Measurements from ENCODE around the gene TLL2.
A peak's percentile ranks its signal among the peaks of the same experiment; 100 is the strongest.

TLL2 gene

GRCh38 chr10:96374639-96374984 lies 139.1 kb downstream of the TLL2 start:
- no peak for DNase-seq (ENCODE audit: low read depth)
- no peak overlapping the region; the same call in 1 of the 2 replicates for H3K4me3 ChIP-seq (ENCODE audit: control insufficient read depth, low read depth, low read length)
- TF ChIP-seq, protein P1, sequence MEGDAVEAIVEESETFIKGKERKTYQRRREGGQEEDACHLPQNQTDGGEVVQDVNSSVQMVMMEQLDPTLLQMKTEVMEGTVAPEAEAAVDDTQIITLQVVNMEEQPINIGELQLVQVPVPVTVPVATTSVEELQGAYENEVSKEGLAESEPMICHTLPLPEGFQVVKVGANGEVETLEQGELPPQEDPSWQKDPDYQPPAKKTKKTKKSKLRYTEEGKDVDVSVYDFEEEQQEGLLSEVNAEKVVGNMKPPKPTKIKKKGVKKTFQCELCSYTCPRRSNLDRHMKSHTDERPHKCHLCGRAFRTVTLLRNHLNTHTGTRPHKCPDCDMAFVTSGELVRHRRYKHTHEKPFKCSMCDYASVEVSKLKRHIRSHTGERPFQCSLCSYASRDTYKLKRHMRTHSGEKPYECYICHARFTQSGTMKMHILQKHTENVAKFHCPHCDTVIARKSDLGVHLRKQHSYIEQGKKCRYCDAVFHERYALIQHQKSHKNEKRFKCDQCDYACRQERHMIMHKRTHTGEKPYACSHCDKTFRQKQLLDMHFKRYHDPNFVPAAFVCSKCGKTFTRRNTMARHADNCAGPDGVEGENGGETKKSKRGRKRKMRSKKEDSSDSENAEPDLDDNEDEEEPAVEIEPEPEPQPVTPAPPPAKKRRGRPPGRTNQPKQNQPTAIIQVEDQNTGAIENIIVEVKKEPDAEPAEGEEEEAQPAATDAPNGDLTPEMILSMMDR (IDR thresholded peaks at IDR 0.05; ENCODE audit: control insufficient read depth, insufficient read depth, low read depth, low read length, missing control alignments), result no peak

- no peak overlapping the region for H3K4me3 ChIP-seq (ENCODE audit: control insufficient read depth, low read depth, low read length)
- DNase-seq (ENCODE audit: low read depth), result no peak
- TF ChIP-seq, protein P1 (IDR thresholded peaks at IDR 0.05; ENCODE audit: control insufficient read depth, insufficient read depth, low read depth, low read length, missing control alignments), result no peak
These were observed 139.7 kb downstream of the TLL2 start for GRCh38 chr10:96374004-96374403.

- TF ChIP-seq, protein P1 (IDR thresholded peaks at IDR 0.05; ENCODE audit: control insufficient read depth, insufficient read depth, low read depth, low read length, missing control alignments), result no peak
- DNase-seq (ENCODE audit: low read depth), result no peak
- no peak overlapping the region for H3K4me3 ChIP-seq (ENCODE audit: control insufficient read depth, low read depth, low read length)
These were observed 142.4 kb downstream of the TLL2 start for GRCh38 chr10:96371356-96371755.

DNA sequence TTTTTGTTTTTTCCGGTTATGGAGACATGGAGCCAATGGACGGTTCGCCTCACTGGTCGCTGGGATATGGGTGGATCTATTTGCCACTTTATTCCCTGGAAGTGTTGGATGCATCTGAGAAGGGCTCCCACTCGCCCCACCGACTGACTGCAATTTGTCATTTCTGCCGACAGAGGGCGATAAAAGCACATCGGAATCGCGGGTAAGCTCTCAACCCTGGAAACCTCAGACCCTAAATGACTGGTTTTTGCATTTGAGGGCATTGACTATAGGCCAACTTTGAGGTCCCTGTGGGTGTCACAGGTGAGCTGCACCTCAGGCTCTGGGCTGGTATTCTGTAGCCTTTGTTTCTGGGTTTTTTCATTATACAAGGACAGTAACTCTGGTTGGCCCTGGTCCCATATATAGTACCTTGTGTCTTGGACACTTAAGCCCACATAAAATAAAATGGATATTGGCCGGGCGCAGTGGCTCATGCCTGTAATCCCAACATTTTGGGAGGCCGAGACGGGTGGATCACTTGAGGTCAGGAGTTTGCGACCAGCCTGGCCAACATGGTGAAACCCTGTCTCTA lies 143.1 kb downstream of the TLL2 start:
- H3K4me3 ChIP-seq (ENCODE audit: control insufficient read depth, low read depth, low read length), result no peak overlapping the region
- DNase-seq (ENCODE audit: low read depth), result no peak
- TF ChIP-seq, protein P1 (IDR thresholded peaks at IDR 0.05; ENCODE audit: control insufficient read depth, insufficient read depth, low read depth, low read length, missing control alignments), result peak; percentile 83

DNA sequence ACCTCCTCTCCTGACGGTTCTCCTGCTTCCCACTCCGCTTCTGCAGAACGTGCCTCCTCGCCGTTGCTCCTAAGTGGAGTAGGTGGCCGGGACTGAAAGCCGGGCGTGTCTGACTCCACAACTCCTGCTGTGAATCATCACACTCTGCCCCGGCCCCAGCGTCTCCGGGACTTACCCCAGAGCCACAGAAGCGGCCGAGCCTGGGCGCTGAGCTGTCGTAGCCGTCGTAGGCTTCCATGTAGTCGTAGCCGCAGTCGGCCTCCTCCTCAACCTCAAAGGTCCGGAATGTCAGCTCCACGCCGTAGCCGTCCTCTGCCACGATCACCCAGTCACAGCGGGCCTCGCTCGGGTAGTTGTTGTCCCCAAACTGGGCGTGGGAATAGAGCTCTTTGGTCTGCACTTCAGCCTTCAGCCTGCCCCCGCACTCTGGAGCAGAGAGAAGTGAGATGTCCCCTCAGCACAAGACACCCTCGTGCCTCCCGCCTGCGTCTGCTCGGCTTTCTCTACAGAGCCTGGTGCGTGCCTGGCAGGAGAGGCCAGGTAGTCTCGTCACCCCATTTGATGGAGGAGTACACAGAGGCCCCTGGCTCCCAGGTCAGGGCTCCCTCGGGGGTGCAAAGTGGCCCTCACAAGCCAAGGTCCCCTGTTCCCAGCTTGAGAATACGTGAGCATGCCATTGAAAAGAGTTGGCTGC lies 143.7 kb downstream of the TLL2 start:
- no peak overlapping the region for H3K4me3 ChIP-seq (ENCODE audit: control insufficient read depth, low read depth, low read length)
- TF ChIP-seq, protein P1 (IDR thresholded peaks at IDR 0.05; ENCODE audit: control insufficient read depth, insufficient read depth, low read depth, low read length, missing control alignments), result no peak
- no peak for DNase-seq (ENCODE audit: low read depth)

DNA sequence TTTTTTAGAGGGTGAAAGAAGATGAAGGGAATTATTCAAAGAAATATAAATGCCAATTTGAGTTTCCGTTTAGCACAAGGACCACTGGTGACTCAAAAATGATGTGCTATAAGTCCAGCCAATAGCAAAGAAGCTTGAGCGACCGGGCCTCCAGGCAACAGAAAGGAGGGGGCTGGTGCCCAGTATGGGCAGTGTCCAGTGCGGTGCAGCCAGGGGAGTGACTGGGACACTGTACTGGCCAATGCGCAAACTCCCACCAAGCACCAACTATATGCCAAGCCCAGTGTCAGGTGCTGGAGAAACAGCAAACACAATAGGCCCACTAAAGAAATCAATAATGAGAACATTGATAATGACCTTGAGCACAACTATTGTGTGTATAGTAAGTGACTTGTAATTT lies 144.8 kb downstream of the TLL2 start:
- no peak for DNase-seq (ENCODE audit: low read depth)
- H3K4me3 ChIP-seq (ENCODE audit: control insufficient read depth, low read depth, low read length), result no peak overlapping the region
- TF ChIP-seq, protein P1 (IDR thresholded peaks at IDR 0.05; ENCODE audit: control insufficient read depth, insufficient read depth, low read depth, low read length, missing control alignments), result no peak

Measured in AG09309 (cell line).